GM21526 (cell line): Measurements from ENCODE around the gene CSTF1.
A peak's percentile ranks its signal among the peaks of the same experiment; 100 is the strongest.
"Not testable (repeated sequence)": the region's sequence is repeated elsewhere in the genome, so short reads cannot be mapped to it uniquely, and the experiment has no call there.

Source experiments
- ATAC-seq: cut with Tn5 transposase; IDR thresholded peaks from one replicate; pipeline ENCODE4 v1.9.1; 2021; ENCODE audit warnings: moderate library complexity; ENCODE audit not compliant: unreplicated experiment, low FRiP score

CSTF1 gene

GRCh38 chr20:56368351-56369134, 23.9 kb upstream of the CSTF1 start:
- no peak for ATAC-seq

DNA sequence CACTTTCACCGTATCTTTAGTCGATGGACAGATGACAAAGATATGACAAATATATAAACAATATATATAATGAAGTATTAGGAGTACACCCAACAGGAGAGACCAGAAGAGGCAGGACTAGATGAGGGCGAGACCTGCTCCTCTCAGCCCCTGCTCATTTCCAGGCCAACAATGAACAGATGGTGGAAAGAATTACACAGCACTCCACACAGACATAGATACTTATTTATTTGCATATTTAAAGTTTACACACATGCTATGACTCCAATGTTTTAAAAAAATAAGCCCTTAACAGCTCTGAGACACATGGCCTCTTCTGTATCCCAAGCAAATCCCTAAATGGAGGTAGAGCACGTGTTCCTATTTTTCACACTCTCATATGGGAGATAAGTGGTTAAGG, 23.3 kb upstream of the CSTF1 start:
- no peak for ATAC-seq

DNA sequence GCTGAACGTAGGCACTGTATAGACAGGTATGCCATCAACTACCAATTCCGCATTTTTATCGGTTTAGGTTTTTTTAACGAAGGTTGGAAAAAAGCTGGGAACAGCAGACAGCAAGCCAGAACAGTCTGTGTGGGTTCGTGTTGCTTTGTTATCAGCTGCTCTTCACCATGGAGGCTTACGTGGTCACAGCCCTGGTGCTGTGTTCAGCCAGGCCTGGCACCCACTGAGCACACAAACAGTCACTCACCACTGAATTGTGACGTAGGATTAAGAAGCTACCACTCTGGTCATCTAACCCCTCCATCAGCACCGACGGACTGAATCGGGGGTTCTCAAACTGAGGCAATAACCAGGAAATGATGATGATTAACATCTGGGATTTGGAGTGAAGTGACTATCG, 20.5 kb upstream of the CSTF1 start:
- ATAC-seq: no peak

- ATAC-seq: no peak
Observed at GRCh38 chr20:56372850-56373249, 19.6 kb upstream of the CSTF1 start.

DNA sequence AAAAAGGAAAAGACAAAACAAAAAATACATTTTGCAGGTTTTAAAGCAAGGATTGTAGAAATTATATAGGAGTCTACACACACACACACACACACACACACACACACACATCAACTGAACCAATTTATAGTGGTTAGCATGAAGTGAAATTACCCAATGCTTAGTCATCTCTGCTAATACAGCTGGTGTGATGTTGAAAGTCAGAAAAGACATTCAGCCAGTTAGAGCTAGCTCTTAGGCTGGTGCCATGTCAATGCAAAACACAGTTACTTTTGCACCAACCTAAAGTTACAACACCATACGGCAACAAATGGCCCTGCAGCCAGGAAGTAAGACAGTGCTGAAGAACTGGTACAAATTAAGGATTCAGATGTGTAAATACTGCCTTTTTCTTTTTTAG, 18.5 kb upstream of the CSTF1 start:
- ATAC-seq: no peak

DNA sequence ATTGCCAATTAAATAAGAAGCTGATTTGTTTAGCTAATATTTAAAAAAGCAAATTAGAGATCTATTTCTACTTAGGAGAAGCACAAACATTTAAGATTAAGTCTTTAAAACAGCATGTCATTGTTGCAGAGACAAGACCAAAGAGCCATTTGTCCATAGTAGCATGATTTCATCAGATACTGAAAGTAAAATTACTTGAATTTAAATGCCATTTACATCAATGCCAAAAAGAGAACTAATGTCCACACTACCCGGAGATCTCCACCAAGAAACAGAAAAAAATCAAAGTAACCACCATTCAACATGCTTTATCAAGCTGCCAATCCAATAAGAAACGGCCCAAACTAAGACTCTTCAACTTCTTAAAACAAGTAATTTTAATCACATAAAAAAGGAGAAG, 16.1 kb upstream of the CSTF1 start:
- ATAC-seq: no peak

GRCh38 chr20:56378386-56378785, 14.1 kb upstream of the CSTF1 start:
- no peak for ATAC-seq

DNA sequence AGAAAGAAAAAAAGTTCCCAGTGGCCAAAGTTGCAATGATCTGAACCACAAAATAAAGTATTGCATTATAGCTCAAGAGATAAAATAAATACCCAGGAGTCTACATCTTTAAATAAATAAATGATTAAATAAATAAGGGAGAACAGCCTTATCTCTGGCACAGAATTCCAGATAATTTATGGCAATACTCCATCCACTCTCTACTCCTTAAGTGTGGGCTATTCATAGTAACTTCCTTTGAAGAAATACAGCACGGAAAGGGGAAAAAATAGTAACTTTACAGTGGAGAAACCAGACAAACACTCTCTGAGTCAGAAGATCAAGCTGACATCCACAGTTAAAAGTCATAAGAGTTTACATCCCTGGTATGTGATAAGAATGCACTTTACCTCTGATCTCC, 12.1 kb upstream of the CSTF1 start:
- ATAC-seq: no peak

- no peak for ATAC-seq
Observed at GRCh38 chr20:56381501-56381900, 10.9 kb upstream of the CSTF1 start.

DNA sequence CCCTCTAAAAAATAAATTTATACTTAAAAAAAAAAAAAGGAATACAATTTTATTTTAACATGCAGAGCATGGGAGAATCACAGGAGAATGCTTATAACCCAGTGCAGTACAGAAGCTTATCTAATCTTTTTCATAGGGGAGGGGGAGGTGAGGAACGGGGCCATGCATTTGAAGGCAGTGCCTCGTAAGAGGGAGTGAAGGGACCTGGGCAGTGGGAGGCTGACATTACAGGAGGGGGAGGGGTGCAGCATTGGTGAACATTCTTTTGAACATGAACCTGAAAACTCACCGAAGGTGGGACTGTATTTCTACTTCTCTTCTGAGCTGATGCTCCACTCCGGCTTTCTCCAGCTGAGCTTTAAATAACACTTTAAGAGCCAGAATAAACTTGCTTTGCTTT, 9.7 kb upstream of the CSTF1 start:
- no peak for ATAC-seq

DNA sequence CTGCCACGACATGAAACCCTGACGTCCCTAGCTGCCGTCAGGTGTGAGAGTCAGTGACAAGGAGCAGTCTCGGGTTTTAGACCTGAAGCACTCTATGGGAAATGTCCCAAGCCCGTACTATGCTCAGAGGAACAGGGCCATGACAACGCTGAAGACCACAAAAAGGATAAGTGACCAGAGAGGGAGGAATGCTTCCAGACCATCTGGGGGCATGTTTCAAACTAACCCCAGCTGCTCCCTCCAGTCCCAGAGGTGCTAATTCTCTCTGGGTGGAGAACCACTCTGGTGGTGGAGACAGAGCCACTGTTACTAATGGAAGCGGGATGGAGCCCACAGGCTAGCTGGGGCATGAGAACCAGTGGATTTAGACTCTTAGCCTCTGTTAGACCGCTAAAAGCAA, 9.1 kb upstream of the CSTF1 start:
- no peak for ATAC-seq

- no peak for ATAC-seq
Observed at GRCh38 chr20:56385130-56385529, 7.3 kb upstream of the CSTF1 start.

- no peak for ATAC-seq
Observed at GRCh38 chr20:56386219-56386618, 6.2 kb upstream of the CSTF1 start.

DNA sequence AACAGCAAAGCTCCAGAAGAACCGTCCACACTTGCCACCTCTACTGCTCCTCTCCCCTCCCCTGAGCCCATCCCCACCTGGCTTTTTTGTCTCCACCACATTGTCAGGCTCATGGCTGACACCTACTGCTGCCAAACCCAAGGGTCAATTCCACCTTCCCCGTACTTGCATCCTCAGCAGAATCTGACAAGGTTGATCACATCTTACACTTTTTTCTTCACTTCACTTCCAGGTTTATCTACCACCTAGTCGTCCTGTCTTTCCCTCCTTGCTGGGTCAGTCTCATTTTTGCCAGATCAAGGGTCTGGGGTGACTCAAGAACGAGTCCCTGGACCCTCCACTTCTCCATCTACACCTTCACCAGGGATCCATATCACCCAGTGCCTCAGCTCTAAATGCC, 3.6 kb upstream of the CSTF1 start:
- no peak for ATAC-seq

GRCh38 chr20:56389807-56390206, 2.6 kb upstream of the CSTF1 start:
- ATAC-seq: no peak

GRCh38 chr20:56390396-56390795, 2.0 kb upstream of the CSTF1 start:
- ATAC-seq: not testable (repeated sequence)

DNA sequence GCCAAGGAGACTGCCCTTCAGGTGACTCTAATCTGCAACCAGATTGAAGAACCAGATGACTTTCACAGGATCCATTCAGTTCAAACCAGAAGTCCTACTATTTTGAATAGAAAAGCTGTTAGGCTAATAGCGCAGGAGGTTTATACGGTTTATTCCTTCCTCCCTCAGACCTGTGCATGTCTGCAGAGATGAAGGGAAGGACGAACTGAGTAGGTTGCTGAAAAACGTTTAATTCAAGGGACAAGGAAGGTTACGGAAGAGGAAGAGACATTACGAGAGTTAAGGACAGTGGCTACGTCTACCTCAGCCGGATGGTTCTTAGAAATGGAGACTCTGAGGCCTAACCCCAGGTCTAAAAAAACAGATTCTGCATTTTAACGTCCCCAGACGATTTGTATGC, 1.4 kb upstream of the CSTF1 start:
- no peak for ATAC-seq

DNA sequence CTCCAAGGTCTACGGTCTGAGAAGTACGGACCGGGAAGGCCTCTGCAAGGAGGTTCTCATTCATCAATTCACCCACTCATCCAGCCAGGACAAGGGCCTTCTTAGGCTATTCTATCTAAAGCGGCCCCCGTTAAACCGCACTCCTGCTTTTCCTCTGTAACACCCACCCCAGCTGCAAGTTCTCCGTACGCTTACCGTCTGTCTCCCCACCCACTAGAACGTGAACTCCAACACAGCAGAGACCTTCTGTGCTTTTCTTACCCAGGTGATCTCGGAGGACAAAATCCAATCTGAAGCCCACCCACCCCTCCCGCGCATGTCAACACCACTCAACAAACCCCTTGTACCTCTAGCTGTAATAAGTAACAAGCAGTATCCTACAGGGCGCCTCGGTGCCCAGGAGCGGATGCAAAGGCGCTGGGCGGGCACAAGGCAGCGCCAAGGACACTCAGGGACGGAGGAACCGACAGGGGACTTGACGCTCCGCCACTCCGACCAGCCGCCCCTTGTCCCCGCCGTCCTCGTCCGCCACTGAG, 781 bp upstream of the CSTF1 start:
- peak; percentile 32 for ATAC-seq

DNA sequence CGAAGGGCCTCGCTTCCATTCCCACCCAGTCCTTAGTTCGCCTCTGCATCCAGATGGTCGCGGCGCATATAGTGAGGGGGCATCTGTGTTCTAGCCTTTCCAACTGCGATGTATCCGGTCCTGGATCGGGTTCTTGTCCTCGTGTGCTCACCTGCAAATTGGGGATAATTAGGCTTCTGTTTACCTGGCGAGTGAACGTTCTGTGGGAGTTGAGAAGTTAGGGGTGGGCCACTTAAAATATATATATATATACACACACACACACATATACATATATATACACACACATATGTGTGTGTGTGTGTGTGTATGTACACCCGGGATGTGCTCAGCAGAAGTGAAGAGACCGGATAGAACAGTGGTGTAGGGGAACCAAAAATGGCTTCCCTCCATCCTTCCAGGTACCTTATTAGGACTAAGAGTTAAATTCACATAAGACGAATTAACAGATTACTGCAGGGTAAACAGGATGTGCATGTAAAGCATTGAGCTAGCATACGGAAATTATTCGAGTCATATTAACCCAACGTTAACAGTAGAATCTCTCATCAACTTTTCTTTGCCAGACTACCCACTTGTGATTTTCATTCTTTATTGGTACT, 537 bp downstream of the CSTF1 start:
- no peak for ATAC-seq

- no peak for ATAC-seq
Observed at GRCh38 chr20:56393653-56394052, 1.2 kb downstream of the CSTF1 start.

GRCh38 chr20:56395166-56395565, 2.7 kb downstream of the CSTF1 start:
- ATAC-seq: no peak

DNA sequence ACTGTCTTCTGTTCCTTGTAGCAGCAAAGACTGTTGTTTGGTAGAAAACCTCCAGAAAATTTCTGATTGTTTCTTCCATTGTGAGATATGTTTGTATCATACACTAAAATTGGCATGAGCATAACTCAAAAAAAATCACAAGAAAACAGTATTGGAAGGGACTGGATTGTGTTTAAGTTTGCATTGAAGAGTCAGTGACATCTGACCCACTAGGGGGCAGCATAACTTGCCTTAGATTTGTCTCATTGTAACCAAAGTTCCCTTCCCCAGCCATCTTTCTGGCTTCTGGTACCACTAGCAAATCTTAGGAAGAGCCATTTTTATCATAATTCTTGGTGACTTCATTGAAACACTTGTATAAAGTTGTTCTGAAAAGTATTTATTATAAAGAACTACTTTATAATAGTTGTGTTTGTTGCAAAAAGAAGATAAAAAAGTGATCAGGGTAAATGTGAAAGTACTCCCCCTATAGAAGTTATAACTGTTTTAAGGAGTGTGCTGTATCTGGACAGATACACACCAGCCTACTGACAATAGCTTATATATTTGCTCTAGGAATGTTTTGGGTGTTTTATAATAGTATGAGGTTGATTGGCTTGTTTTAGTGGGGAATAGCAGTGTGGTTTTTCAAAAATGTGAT, 7.7 kb downstream of the CSTF1 start:
- peak; percentile 57 for ATAC-seq
